HEK293T (cell line): Measurements from ENCODE around the gene ADCY1.
"Not testable (repeated sequence)": the region's sequence is repeated elsewhere in the genome, so short reads cannot be mapped to it uniquely, and the experiment has no call there.

Experiments used
- BHLHE40 ChIP-seq: fragments of 450-650 bp; IDR thresholded peaks from 2 replicates; pipeline ENCODE4 v1.6.1; 2016; ENCODE audit warnings: mild to moderate bottlenecking, moderate library complexity, borderline replicate concordance
- CTBP1 ChIP-seq: fragments of 450-650 bp; IDR thresholded peaks from 2 replicates; pipeline ENCODE4 v1.6.1; 2016; ENCODE audit warnings: borderline replicate concordance
- FOXK2 ChIP-seq: fragments of 450-650 bp; IDR thresholded peaks from 2 replicates; pipeline ENCODE4 v1.6.1; 2016; ENCODE audit warnings: mild to moderate bottlenecking
- FOXM1 ChIP-seq: fragments of 450-650 bp; IDR thresholded peaks from 2 replicates; pipeline ENCODE4 v1.6.1; 2017; ENCODE audit warnings: mild to moderate bottlenecking, borderline replicate concordance
- HDGF ChIP-seq: fragments of 450-650 bp; IDR thresholded peaks from 2 replicates; pipeline ENCODE4 v1.6.1; 2017; ENCODE audit warnings: antibody characterized with exemption, borderline replicate concordance
- NFRKB ChIP-seq: fragments of 450-650 bp; IDR thresholded peaks from 2 replicates; pipeline ENCODE4 v1.6.1; 2016; ENCODE audit warnings: mild to moderate bottlenecking, moderate library complexity
- SUZ12 ChIP-seq: fragments of 450-650 bp; IDR thresholded peaks from 2 replicates; pipeline ENCODE4 v1.6.1; 2016; ENCODE audit warnings: mild to moderate bottlenecking
- ZNF384 ChIP-seq: fragments of 450-650 bp; IDR thresholded peaks from 2 replicates; pipeline ENCODE4 v1.6.1; 2016

DNA sequence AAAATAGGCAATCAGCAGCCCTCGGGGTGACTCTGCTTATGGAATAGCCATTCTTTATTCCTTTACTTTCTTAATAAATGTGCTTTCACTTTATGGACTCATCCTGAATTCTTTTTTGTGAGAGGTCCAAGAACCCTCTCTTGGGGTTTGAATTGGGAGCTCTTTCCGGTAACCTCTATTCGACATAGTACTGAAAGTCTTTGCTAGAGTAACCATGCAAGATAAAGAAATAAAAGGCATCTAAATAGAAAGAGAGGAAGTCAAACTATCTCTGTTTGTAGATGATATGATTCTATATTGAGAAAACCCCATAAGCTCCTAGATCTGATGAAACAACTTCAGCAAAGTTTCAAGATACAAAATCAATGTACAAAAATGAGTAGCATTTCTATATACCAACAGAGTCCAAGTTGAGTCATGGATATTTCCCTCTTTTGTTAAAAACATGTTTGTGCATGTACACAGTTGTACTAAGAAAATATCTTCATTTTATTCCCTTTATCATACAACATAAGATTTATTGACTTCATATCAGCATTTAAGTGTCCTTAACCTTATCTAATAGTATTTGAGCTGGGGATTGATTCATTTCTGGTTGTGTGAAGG, 29.0 kb upstream of the ADCY1 start:
- not testable (repeated sequence) for TF ChIP-seq FOXM1, CTBP1, FOXK2, HDGF, BHLHE40, SUZ12, NFRKB, ZNF384
